Measurements from ENCODE around the gene MYEOV. TPM values are rescaled to one million over a fixed set of nuclear protein-coding genes. Genes with fewer than 3 reads are reported as not detected.

Gene MYEOV
- total and polyA plus RNA-seq, 11 donors = 0.08 to 0.88 (median 0.23) TPM; not detected in 7

GRCh38 chr11:69286374-69287371, 7.3 kb upstream of the MYEOV start:
- intact Hi-C loops (cut with DNase I) = loop anchor here in 1 of 10 donors (10.0 kb wide), 1 partner anchor 162 kb away; no protein-coding TSS in a partner anchor
- Histone ChIP-seq H3K4me1 (peaks cover 0 to 2% (median 0%) of the 10 kb centered on the region in 12 donors), H3K9me3 (peaks cover 0 to 6% (median 0%) of the 10 kb centered on the region in 12 donors), H3K36me3 (no peaks in the 10 kb centered on the region), H3K27me3 (no peaks in the 10 kb centered on the region), H3K27ac (no peak overlapping the region), H3K4me3 (no peak overlapping the region)
- no peak for TF ChIP-seq CTCF (IDR thresholded peaks at IDR 0.05)
- TF ChIP-seq POLR2A (IDR thresholded peaks at IDR 0.05) = no peak
- DNase-seq = peak in 1 of 5 donors; percentile 46
- no peak for ATAC-seq
- 73 to 85% (median 77%) methylated on average over 33 to 38 of the region's 38 CpGs for WGBS, 4 donors

GRCh38 chr11:69287968-69288882, 5.7 kb upstream of the MYEOV start:
- no peaks in the 10 kb centered on the region for H3K9me3 ChIP-seq
- intact Hi-C loops (cut with DNase I) = loop anchor here in 1 of 10 donors (10.0 kb wide), 1 partner anchor 163 kb away; no protein-coding TSS in a partner anchor
- no peaks in the 10 kb centered on the region for H3K27me3 ChIP-seq
- H3K4me1 ChIP-seq = peaks cover 0 to 9% (median 0%) of the 10 kb centered on the region in 12 donors
- 84 to 90% (median 89%) methylated on average over 20 of the region's 20 CpGs for WGBS, 4 donors
- no peak overlapping the region for H3K4me3 ChIP-seq
- DNase-seq (peak in 2 of 5 donors; percentile 11 to 57), ATAC-seq (no peak)
- no peak overlapping the region for H3K27ac ChIP-seq
- no peak for TF ChIP-seq CTCF (IDR thresholded peaks at IDR 0.05)
- TF ChIP-seq POLR2A (IDR thresholded peaks at IDR 0.05) = no peak
- no peaks in the 10 kb centered on the region for H3K36me3 ChIP-seq

- 46 to 64% (median 59%) methylated on average over 2 of the region's 2 CpGs for WGBS, 4 donors
- H3K9me3 ChIP-seq = no peaks in the 10 kb centered on the region
- intact Hi-C loops (cut with DNase I) = loop anchor here in 1 of 10 donors (10.0 kb wide), 1 partner anchor 164 kb away; no protein-coding TSS in a partner anchor
Observed at GRCh38 chr11:69288883-69289242, 5.1 kb upstream of the MYEOV start.

More at GRCh38 chr11:69288883-69289242, 5.1 kb upstream of the MYEOV start:
- Histone ChIP-seq H3K36me3 (no peaks in the 10 kb centered on the region), H3K27ac (no peak overlapping the region), H3K4me1 (peaks cover 0 to 15% (median 0%) of the 10 kb centered on the region in 12 donors), H3K4me3 (no peak overlapping the region), H3K27me3 (no peaks in the 10 kb centered on the region)
- no peak for ATAC-seq
- TF ChIP-seq POLR2A (IDR thresholded peaks at IDR 0.05) (no peak), CTCF (IDR thresholded peaks at IDR 0.05) (no peak)
- DNase-seq = peak in 2 of 5 donors; percentile 16 to 38

All from heart left ventricle (tissue), 16 donors.